ENCODE measurements around the gene KRT15. TPM values are rescaled to one million over a fixed set of nuclear protein-coding genes. Genes with fewer than 3 reads are reported as not detected.

Gene KRT15
- total and polyA plus RNA-seq, 2 donors (not counting 1 experiment from before 2014, with no cell fraction given), result not detected

DNA sequence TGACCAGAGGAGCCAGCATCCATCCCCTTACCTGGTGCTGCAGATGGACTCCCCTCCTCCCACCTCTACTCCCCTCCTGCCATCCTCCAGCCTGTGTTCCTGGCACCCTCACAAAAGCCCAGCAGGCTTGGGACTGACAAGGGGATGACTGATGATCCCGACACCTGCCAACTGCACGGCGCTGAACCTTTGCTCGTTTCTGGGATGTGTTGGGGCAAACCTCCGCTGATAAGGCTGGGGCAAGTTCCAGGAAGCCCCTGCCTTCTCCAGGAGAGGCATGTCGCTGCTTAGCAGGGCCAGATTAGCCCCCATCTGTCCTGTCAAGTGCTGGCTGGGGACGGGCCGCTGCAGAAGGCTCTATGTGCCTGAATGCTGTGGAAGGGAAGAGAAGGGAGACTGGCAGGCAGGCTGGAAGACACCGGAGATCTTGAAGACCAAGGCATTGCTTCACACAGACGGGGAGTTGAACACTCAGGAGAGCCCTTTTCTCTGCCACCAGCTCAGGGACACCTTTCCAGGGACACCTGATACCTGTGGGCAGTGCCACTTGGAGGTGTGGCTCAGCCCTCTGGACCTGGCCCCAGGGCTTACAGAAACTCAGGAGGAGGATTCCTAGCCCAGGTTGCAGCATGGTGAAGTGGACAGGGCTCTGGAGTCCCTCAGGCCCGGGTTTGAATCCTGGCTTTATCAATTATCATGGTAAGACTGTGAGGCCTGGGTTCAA is 973 bp upstream of the KRT15 start:
- CTCF ChIA-PET, result no interaction called here
- whole genome bisulfite sequencing (ENCODE audit: insufficient coverage), result 73% methylated on average over 10 of the region's 11 CpGs
- H3K79me2 ChIP-seq (ENCODE audit: control insufficient read depth, insufficient read depth, low read length), result no peaks in the 10 kb centered on the region
- POLR2A ChIA-PET, result no interaction called here
- ATAC-seq (ENCODE audit: low read depth) (no peak), DNase-seq (no peak)
- H3K9ac ChIP-seq (ENCODE audit: low read length), result no peak overlapping the region
- Mint-ChIP-seq H3K4me3 (no peak overlapping the region), H3K9me3 (ENCODE audit: insufficient read depth) (no peaks in the 10 kb centered on the region), H3K27me3 (peaks cover 27% of the 10 kb centered on the region), H3K4me1 (no peaks in the 10 kb centered on the region), H3K27ac (no peak overlapping the region)
- H3K4me2 ChIP-seq (replicated peaks; ENCODE audit: low read depth, low read length, poor library complexity, severe bottlenecking), result no peak overlapping the region
- TF ChIP-seq, protein P1, sequence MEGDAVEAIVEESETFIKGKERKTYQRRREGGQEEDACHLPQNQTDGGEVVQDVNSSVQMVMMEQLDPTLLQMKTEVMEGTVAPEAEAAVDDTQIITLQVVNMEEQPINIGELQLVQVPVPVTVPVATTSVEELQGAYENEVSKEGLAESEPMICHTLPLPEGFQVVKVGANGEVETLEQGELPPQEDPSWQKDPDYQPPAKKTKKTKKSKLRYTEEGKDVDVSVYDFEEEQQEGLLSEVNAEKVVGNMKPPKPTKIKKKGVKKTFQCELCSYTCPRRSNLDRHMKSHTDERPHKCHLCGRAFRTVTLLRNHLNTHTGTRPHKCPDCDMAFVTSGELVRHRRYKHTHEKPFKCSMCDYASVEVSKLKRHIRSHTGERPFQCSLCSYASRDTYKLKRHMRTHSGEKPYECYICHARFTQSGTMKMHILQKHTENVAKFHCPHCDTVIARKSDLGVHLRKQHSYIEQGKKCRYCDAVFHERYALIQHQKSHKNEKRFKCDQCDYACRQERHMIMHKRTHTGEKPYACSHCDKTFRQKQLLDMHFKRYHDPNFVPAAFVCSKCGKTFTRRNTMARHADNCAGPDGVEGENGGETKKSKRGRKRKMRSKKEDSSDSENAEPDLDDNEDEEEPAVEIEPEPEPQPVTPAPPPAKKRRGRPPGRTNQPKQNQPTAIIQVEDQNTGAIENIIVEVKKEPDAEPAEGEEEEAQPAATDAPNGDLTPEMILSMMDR (IDR thresholded peaks at IDR 0.05), result no peak
- no peak for TF ChIP-seq EZH2 (IDR thresholded peaks at IDR 0.05; ENCODE audit: borderline replicate concordance, insufficient read depth, low read depth, low read length, poor library complexity, severe bottlenecking)
- peaks cover 0 to 6% (median 0%) of the 10 kb centered on the region in 4 experiments for H3K27me3 ChIP-seq (replicated peaks in 1 of 4; ENCODE audit: control extremely low read depth in 1 of 4, control insufficient read depth in 3 of 4, insufficient read depth in 4 of 4, low read length in 3 of 4)
- no peaks in the 10 kb centered on the region for H3K36me3 ChIP-seq (replicated peaks in 1 of 2; ENCODE audit: control extremely low read depth in 1 of 2, control insufficient read depth in 1 of 2, extremely low read depth in 1 of 2, insufficient read depth in 2 of 2, low read length in 1 of 2)
- no peak overlapping the region for H3K4me3 ChIP-seq (ENCODE audit: control extremely low read depth in 1 of 5, extremely low read depth in 1 of 5, insufficient read depth in 1 of 5, low read depth in 2 of 5, low read length in 4 of 5)
- no peaks in the 10 kb centered on the region for H3K9me3 ChIP-seq (ENCODE audit: control extremely low read depth in 1 of 3, control insufficient read depth in 2 of 3, insufficient read depth in 1 of 3, low read length in 2 of 3)
- intact Hi-C loops (cut with micrococcal nuclease), result no loop called here
- H4K20me1 ChIP-seq (ENCODE audit: control insufficient read depth, insufficient read depth, low read length, poor library complexity, severe bottlenecking), result no peaks in the 10 kb centered on the region
- H2AFZ ChIP-seq (ENCODE audit: insufficient read depth, low read depth, low read length, poor library complexity, severe bottlenecking), result no peak overlapping the region
- no peaks in the 10 kb centered on the region for H3K4me1 ChIP-seq (ENCODE audit: control insufficient read depth in 2 of 2, insufficient read depth in 2 of 2, low read length in 2 of 2)
- no peak overlapping the region for H3K27ac ChIP-seq (ENCODE audit: low read length in 2 of 2)

DNA sequence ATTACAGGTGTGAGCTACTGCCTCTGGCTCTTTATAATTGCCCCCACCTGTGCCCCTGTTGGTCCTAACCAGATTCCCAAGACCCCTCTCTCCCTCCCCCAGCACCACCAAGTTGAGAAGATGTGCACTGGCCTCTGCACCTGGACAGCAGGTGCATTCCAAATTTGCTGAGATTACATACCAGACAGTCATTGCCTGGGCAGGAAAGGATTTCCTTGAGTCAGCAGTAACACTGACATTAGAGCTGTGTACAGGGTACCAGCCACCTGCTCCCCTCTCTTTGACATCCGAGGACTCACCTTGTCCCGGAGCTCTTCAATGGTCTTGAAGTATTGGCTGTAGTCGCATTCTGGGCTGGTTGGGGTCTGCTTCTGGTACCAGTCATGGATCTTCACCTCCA is 659 bp downstream of the KRT15 start:
- peaks cover 28% of the 10 kb centered on the region for H3K27me3 Mint-ChIP-seq
- ATAC-seq (ENCODE audit: low read depth), result no peak
- H3K4me1 ChIP-seq (ENCODE audit: control insufficient read depth in 2 of 2, insufficient read depth in 2 of 2, low read length in 2 of 2), result no peaks in the 10 kb centered on the region
- no peak overlapping the region for H2AFZ ChIP-seq (ENCODE audit: insufficient read depth, low read depth, low read length, poor library complexity, severe bottlenecking)
- no peaks in the 10 kb centered on the region for H4K20me1 ChIP-seq (ENCODE audit: control insufficient read depth, insufficient read depth, low read length, poor library complexity, severe bottlenecking)
- POLR2A ChIA-PET, result no interaction called here
- 90% methylated on average over 3 of the region's 3 CpGs for WGBS (ENCODE audit: insufficient coverage)
- DNase-seq, result no peak
- CTCF ChIA-PET, result no interaction called here
- intact Hi-C loops (cut with micrococcal nuclease), result no loop called here
- no peaks in the 10 kb centered on the region for H3K79me2 ChIP-seq (ENCODE audit: control insufficient read depth, insufficient read depth, low read length)
- H3K4me3 ChIP-seq (ENCODE audit: control extremely low read depth in 1 of 5, extremely low read depth in 1 of 5, insufficient read depth in 1 of 5, low read depth in 2 of 5, low read length in 4 of 5), result no peak overlapping the region
- H3K4me1 Mint-ChIP-seq, result no peaks in the 10 kb centered on the region
- H3K27me3 ChIP-seq (replicated peaks in 1 of 4; ENCODE audit: control extremely low read depth in 1 of 4, control insufficient read depth in 3 of 4, insufficient read depth in 4 of 4, low read length in 3 of 4), result peaks cover 0 to 6% (median 0%) of the 10 kb centered on the region in 4 experiments
- no peak overlapping the region for H3K27ac Mint-ChIP-seq
- no peak overlapping the region for H3K4me3 Mint-ChIP-seq
- H3K36me3 ChIP-seq (replicated peaks in 1 of 2; ENCODE audit: control extremely low read depth in 1 of 2, control insufficient read depth in 1 of 2, extremely low read depth in 1 of 2, insufficient read depth in 2 of 2, low read length in 1 of 2), result no peaks in the 10 kb centered on the region
- no peaks in the 10 kb centered on the region for H3K9me3 ChIP-seq (ENCODE audit: control extremely low read depth in 1 of 3, control insufficient read depth in 2 of 3, insufficient read depth in 1 of 3, low read length in 2 of 3)
- TF ChIP-seq, protein P1 (IDR thresholded peaks at IDR 0.05), result no peak
- no peak for TF ChIP-seq EZH2 (IDR thresholded peaks at IDR 0.05; ENCODE audit: borderline replicate concordance, insufficient read depth, low read depth, low read length, poor library complexity, severe bottlenecking)
- H3K27ac ChIP-seq (ENCODE audit: low read length in 2 of 2), result no peak overlapping the region
- H3K9me3 Mint-ChIP-seq (ENCODE audit: insufficient read depth), result no peaks in the 10 kb centered on the region
- H3K9ac ChIP-seq (ENCODE audit: low read length), result no peak overlapping the region
- no peak overlapping the region for H3K4me2 ChIP-seq (replicated peaks; ENCODE audit: low read depth, low read length, poor library complexity, severe bottlenecking)

Data from B cell (primary cell).